ENCODE results near the gene MAGI3.

The MAGI3 gene

DNA sequence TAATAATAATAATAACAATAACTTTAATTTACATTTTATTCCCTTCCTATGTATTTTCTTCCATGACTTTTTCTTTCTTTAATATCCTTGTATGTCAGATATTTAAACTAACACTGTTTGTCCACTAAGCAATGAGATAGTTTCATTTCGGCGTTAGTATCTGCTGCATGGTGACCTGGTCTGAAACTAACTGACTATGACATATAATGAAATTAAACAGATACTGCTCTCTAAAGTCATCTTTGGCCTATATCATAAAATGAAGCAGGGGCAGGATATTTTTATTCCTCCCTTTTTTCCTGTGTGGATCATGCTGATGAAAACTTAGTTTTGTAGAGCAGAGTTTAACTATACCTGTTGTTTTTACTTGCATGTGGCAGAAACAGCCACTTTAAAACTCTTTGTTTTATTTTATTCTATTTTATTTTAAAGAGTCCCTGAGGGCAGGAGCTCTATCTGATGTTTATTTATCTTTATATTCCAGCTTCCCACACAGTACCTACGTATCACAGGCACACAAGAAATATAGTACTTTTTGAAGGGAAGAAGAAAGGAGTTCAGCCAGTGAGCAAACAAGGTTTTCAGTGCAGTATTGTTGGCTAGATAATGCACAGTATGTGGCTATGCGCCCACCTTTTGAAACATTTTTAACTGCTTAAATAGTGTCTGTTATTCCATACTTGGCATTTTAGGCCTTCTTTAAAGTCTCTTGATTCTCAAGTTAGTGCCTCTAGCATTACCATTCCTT, 203.4 kb downstream of the MAGI3 start:
- no peak for TF ChIP-seq CEBPB (IDR thresholded peaks at IDR 0.05)

DNA sequence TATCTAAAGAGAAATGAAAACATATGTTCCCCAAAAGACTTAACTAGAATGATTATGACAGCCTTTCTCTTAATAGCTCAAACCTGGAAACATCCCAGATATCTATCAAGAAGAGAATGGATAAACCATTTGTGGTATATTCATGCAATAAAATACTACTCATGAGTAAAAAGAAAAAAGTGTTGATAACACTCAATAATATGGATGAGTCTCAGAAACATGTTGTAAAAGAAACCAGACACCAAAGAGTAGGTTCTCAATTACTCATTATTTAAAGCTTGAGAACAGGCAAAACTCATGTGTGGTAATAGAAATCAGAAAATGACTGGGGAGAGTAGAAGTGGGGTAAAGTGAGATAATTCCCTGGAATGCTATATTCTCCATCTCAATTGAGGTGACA, 214.8 kb downstream of the MAGI3 start:
- TF ChIP-seq CEBPB (IDR thresholded peaks at IDR 0.05) (no peak), YY1 (IDR thresholded peaks at IDR 0.05; ENCODE audit: low read depth) (no peak), TEAD4 (IDR thresholded peaks at IDR 0.05) (no peak)

DNA sequence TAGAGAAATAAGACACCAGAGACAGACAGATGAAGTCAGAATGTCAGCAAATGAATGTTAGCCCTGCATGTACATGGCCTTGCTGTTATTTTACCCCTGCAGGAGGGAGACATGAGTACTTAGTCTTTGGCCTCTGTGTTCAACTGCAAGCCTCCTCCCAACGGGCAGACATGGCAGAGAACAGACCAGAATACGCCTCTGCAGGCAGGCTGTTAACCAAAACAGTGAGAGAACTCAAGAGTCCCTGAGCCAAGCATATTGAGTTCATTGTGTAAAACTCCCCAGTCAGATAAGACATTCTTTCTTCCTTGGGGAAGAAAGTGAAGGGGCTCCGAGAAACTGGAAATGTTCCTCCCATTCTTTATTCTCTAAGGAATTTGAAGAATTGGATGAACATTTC, 218.1 kb downstream of the MAGI3 start:
- TF ChIP-seq, protein P1, sequence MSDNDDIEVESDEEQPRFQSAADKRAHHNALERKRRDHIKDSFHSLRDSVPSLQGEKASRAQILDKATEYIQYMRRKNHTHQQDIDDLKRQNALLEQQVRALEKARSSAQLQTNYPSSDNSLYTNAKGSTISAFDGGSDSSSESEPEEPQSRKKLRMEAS (IDR thresholded peaks at IDR 0.05) = no peak
- TF ChIP-seq, protein P2, sequence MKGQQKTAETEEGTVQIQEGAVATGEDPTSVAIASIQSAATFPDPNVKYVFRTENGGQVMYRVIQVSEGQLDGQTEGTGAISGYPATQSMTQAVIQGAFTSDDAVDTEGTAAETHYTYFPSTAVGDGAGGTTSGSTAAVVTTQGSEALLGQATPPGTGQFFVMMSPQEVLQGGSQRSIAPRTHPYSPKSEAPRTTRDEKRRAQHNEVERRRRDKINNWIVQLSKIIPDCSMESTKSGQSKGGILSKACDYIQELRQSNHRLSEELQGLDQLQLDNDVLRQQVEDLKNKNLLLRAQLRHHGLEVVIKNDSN (IDR thresholded peaks at IDR 0.05) = no peak
- TF ChIP-seq ZBTB7A (IDR thresholded peaks at IDR 0.05; ENCODE audit: low read depth) (no peak), EP300 (IDR thresholded peaks at IDR 0.05; ENCODE audit: borderline replicate concordance) (no peak), TCF12 (IDR thresholded peaks at IDR 0.05; ENCODE audit: low read depth) (no peak), YY1 (IDR thresholded peaks at IDR 0.05; ENCODE audit: low read depth) (no peak), RAD21 (IDR thresholded peaks at IDR 0.05; ENCODE audit: low read depth) (no peak), TAF1 (IDR thresholded peaks at IDR 0.05; ENCODE audit: low read depth) (no peak), NFIC (IDR thresholded peaks at IDR 0.05) (no peak), TEAD4 (IDR thresholded peaks at IDR 0.05) (no peak), CEBPB (IDR thresholded peaks at IDR 0.05) (no peak), FOXM1 (IDR thresholded peaks at IDR 0.05; ENCODE audit: borderline replicate concordance, low read depth) (no peak), CREB1 (IDR thresholded peaks at IDR 0.05; ENCODE audit: low read depth) (no peak), EGR1 (IDR thresholded peaks at IDR 0.05) (no peak)
- TF ChIP-seq, protein P3, sequence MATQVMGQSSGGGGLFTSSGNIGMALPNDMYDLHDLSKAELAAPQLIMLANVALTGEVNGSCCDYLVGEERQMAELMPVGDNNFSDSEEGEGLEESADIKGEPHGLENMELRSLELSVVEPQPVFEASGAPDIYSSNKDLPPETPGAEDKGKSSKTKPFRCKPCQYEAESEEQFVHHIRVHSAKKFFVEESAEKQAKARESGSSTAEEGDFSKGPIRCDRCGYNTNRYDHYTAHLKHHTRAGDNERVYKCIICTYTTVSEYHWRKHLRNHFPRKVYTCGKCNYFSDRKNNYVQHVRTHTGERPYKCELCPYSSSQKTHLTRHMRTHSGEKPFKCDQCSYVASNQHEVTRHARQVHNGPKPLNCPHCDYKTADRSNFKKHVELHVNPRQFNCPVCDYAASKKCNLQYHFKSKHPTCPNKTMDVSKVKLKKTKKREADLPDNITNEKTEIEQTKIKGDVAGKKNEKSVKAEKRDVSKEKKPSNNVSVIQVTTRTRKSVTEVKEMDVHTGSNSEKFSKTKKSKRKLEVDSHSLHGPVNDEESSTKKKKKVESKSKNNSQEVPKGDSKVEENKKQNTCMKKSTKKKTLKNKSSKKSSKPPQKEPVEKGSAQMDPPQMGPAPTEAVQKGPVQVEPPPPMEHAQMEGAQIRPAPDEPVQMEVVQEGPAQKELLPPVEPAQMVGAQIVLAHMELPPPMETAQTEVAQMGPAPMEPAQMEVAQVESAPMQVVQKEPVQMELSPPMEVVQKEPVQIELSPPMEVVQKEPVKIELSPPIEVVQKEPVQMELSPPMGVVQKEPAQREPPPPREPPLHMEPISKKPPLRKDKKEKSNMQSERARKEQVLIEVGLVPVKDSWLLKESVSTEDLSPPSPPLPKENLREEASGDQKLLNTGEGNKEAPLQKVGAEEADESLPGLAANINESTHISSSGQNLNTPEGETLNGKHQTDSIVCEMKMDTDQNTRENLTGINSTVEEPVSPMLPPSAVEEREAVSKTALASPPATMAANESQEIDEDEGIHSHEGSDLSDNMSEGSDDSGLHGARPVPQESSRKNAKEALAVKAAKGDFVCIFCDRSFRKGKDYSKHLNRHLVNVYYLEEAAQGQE (IDR thresholded peaks at IDR 0.05; ENCODE audit: low read depth) = no peak

DNA sequence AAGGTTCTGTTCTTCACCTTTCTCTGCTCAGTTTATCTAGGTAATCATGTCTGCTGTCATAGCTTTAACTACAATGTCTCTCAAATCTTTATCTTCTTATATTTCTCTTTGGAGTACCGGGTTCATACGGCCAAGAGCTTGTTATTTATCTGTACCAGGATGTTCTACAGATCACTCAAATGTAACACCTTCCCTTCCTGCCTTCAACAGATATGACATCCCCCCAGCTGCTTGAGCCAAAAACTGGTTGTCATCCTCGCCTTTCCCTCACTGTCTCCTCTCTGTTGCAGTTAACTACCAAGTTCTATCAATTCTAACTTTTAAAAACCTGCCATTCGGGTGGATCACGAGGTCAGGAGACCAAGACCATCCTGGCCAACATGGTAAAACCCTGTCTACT, 220.1 kb downstream of the MAGI3 start:
- TF ChIP-seq, protein P1 (IDR thresholded peaks at IDR 0.05) = no peak
- no peak for TF ChIP-seq CREB1 (IDR thresholded peaks at IDR 0.05; ENCODE audit: low read depth)
- no peak for TF ChIP-seq TEAD4 (IDR thresholded peaks at IDR 0.05)
- no peak for TF ChIP-seq ZBTB7A (IDR thresholded peaks at IDR 0.05; ENCODE audit: low read depth)
- TF ChIP-seq, protein P2 (IDR thresholded peaks at IDR 0.05) = no peak
- TF ChIP-seq RAD21 (IDR thresholded peaks at IDR 0.05; ENCODE audit: low read depth) = no peak
- TF ChIP-seq, protein P3 (IDR thresholded peaks at IDR 0.05; ENCODE audit: low read depth) = no peak

DNA sequence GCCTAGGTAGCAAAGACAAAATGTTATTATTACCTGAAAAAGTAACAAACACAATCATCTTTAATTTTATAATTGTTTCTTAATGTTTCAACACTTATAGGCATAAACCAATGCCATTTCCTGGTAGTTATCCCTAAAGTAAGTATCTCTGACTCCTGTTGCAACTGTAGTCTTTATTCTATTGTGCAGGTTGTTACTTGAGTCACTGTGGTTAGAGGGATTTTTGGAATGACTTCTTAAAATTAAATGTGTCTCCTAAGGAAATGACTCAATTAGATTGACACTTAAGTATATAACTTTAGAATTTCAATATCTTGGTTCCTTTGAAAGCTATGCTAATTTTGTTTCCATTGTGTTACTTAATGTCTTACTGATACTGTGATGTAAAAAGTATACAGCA, 225.1 kb downstream of the MAGI3 start:
- no peak for TF ChIP-seq CREB1 (IDR thresholded peaks at IDR 0.05; ENCODE audit: low read depth)
- no peak for TF ChIP-seq YY1 (IDR thresholded peaks at IDR 0.05; ENCODE audit: low read depth)
- TF ChIP-seq TEAD4 (IDR thresholded peaks at IDR 0.05) = no peak
- TF ChIP-seq, protein P2 (IDR thresholded peaks at IDR 0.05) = no peak
- TF ChIP-seq FOXM1 (IDR thresholded peaks at IDR 0.05; ENCODE audit: borderline replicate concordance, low read depth) = no peak
- no peak for TF ChIP-seq TCF12 (IDR thresholded peaks at IDR 0.05; ENCODE audit: low read depth)
- no peak for TF ChIP-seq ZBTB7A (IDR thresholded peaks at IDR 0.05; ENCODE audit: low read depth)
- TF ChIP-seq TAF1 (IDR thresholded peaks at IDR 0.05; ENCODE audit: low read depth) = no peak
- TF ChIP-seq EGR1 (IDR thresholded peaks at IDR 0.05) = no peak
- TF ChIP-seq, protein P3 (IDR thresholded peaks at IDR 0.05; ENCODE audit: low read depth) = no peak

Measured in Ishikawa (cell line).